Parathyroid adenoma (tissue), 2 donors: Measurements from ENCODE around the gene DDX41.

ENCODE experiments used
- H2AFZ ChIP-seq: fragments of 300-600 bp; sonication (generic); one replicate; pipeline ENCODE4 v1.7.0; 2017; ENCODE audit warnings: antibody characterized with exemption, mild to moderate bottlenecking
- H3K27ac ChIP-seq: fragments of 300-600 bp; sonication (generic); one replicate; pipeline ENCODE4 v1.7.0; 2017
- H3K27me3 ChIP-seq: fragments of 300-600 bp; sonication (generic); one replicate; pipeline ENCODE4 v1.7.0; 2017; ENCODE audit warnings: low read length; ENCODE audit not compliant: control insufficient read depth, insufficient read depth
- H3K36me3 ChIP-seq: fragments of 300-600 bp; sonication (generic); one replicate; pipeline ENCODE4 v1.7.0; 2017; ENCODE audit warnings: low read length; ENCODE audit not compliant: control insufficient read depth, insufficient read depth
- H3K4me1 ChIP-seq: fragments of 300-600 bp; sonication (generic); one replicate; pipeline ENCODE4 v1.7.0; 2017; ENCODE audit warnings: control low read depth
- H3K4me2 ChIP-seq: fragments of 300-600 bp; sonication (generic); one replicate; pipeline ENCODE4 v1.7.0; 2017; ENCODE audit warnings: low read length
- H3K4me3 ChIP-seq: fragments of 300-600 bp; sonication (generic); one replicate; pipeline ENCODE4 v1.7.0; 2017; ENCODE audit warnings: low read depth, low read length
- H3K79me2 ChIP-seq: fragments of 300-600 bp; sonication (generic); one replicate; pipeline ENCODE4 v1.7.0; 2017; ENCODE audit warnings: control low read depth
- H3K9ac ChIP-seq: fragments of 300-600 bp; sonication (generic); one replicate; pipeline ENCODE4 v1.7.0; 2017; ENCODE audit warnings: mild to moderate bottlenecking
- H3K9me3 ChIP-seq: fragments of 300-600 bp; sonication (generic); one replicate; pipeline ENCODE4 v1.7.0; 2017; ENCODE audit warnings: low read length; ENCODE audit not compliant: control insufficient read depth
- TF ChIP-seq, protein P1 (sequence below): fragments of 300-600 bp; sonication (generic); IDR thresholded peaks from one replicate; pipeline ENCODE4 v1.7.0; 2017; ENCODE audit warnings: antibody characterized with exemption, mild to moderate bottlenecking
- donor health status: primary hyperparathyroidism.

DDX41 gene

DNA sequence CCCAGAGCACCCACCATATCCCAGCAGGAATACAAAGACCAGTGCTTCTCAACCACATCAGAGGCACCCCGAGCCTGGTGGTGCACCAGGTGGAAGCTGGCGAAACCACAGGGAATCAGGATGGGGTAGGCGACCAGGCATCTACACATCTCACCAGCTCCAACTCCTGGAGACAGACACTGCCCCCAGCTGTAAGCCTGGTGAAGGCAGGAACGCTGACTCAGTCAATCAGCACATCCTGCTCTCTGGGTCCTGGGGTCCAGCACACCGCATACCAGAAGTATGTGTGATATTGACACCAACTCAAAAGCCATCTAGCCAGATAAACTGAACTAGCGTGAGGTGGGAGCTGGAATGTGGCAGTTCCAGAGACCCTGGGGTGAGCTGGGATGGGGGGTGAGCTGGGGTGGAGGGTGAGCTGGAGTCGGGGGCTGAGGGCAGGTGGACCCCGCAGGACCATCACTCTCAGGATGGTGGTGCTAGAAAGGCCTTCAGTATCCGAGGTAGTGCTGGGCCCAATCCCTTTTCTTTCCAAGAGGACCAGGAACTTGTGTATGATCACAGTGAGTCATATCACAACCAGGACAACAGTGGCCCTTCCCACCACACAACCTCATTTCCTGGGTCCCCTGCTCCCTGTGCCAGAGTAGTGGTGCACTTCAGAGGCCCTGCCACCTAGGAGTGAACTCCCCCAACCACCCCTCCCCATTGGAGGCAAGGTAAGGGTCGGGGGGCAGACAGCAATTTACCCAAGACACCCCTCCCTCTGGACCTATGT lies 45.8 kb downstream of the DDX41 start:
- Histone ChIP-seq H2AFZ (no peak overlapping the region), H3K27ac (no peak overlapping the region), H3K4me3 (no peak overlapping the region), H3K4me2 (no peak overlapping the region), H3K4me1 (peaks cover 16% of the 10 kb centered on the region), H3K36me3 (no peaks in the 10 kb centered on the region), H3K9ac (no peak overlapping the region), H3K79me2 (peaks cover 24% of the 10 kb centered on the region), H3K9me3 (no peaks in the 10 kb centered on the region), H3K27me3 (no peaks in the 10 kb centered on the region)
- TF ChIP-seq, protein P1, sequence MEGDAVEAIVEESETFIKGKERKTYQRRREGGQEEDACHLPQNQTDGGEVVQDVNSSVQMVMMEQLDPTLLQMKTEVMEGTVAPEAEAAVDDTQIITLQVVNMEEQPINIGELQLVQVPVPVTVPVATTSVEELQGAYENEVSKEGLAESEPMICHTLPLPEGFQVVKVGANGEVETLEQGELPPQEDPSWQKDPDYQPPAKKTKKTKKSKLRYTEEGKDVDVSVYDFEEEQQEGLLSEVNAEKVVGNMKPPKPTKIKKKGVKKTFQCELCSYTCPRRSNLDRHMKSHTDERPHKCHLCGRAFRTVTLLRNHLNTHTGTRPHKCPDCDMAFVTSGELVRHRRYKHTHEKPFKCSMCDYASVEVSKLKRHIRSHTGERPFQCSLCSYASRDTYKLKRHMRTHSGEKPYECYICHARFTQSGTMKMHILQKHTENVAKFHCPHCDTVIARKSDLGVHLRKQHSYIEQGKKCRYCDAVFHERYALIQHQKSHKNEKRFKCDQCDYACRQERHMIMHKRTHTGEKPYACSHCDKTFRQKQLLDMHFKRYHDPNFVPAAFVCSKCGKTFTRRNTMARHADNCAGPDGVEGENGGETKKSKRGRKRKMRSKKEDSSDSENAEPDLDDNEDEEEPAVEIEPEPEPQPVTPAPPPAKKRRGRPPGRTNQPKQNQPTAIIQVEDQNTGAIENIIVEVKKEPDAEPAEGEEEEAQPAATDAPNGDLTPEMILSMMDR = no peak

DNA sequence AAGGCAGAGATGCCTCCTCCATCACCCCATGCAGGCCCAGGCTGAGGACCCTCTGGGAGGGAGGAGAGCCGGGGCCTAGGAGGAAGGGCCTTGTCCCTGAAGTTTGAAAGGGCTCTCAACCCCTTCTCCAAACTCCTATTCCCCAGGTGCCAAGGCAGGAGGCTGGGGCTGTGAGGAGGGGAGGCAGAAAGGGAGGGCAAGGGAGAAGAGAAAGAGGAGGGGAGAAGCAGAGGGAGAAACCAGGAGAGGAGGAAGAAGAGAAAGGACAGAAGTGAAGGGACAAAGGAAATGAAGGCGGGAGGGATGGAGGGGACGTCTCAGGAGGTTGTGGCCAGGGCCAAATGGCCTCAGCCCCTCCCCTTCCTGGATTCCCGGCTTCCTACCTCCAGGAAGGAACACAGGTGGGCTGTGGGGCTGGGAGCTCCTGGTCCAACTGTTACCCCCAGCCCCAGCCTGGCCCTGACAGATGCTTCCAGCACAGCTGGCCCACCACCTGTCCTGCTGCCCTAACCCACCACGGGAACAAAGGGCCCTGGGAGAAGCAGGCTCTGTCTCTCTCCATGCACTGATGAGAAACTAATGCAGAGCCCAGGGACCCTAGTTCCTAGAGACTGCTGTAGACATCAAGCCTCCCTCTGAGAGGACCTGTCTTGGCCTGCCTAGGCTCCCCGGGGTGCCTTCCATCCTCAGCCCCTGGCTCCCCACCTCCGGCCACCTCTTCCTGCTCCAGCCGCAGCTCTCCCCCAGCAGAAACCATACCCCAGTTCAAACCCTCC lies 46.8 kb downstream of the DDX41 start:
- peaks cover 16% of the 10 kb centered on the region for H3K4me1 ChIP-seq
- TF ChIP-seq, protein P1 = no peak
- no peak overlapping the region for H3K9ac ChIP-seq
- no peak overlapping the region for H3K27ac ChIP-seq
- H3K79me2 ChIP-seq = peaks cover 24% of the 10 kb centered on the region
- H3K4me2 ChIP-seq = no peak overlapping the region
- no peaks in the 10 kb centered on the region for H3K36me3 ChIP-seq
- H3K27me3 ChIP-seq = no peaks in the 10 kb centered on the region
- H3K4me3 ChIP-seq = no peak overlapping the region
- H3K9me3 ChIP-seq = no peaks in the 10 kb centered on the region
- H2AFZ ChIP-seq = no peak overlapping the region

DNA sequence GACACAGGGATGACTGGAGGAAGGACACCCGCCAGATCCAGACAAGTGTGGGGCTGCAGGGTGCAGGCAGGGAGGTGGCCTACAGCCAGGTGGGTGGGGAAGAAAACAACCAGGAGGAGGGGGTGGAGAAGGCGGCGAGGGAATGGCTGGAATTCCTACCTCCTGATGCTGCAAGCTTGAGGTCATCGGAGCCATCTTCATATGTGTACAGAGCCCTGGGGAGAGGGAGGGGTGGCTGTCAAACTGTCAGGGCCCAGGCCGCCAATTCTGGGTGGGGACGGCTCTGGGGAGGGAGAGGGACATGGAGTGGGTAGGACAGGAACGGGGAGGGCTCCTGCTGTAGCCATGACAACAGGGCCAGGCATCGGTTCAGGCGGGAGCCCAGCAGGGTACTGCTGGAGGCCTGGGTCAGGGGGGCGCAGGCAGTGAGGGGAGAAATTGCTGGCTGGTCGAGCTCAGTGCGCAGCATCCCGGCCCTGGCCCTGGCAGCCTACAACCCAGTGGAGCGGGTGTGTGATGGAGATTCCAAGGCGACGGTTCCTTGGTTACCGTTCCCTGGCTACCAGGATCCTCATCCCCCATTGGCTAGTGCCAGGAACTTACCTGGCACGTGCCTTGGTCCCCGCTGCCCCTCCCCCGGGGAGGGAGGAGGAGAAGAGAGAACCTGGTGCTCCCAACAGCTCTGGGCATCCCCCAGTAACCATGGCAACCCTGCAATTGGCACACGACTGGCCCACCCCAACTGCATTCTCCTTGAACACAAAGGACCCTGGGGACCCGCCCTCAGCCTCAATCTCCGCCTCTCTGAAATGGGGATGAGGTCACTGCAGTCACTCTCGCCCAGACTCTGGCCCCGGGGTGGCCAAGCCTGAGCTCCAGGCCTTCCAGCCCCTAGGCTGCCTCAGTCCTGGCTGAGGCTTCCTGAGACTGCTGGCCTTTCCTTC lies 47.8 kb downstream of the DDX41 start:
- no peak overlapping the region for H3K4me2 ChIP-seq
- no peak overlapping the region for H2AFZ ChIP-seq
- H3K27ac ChIP-seq = no peak overlapping the region
- no peaks in the 10 kb centered on the region for H3K27me3 ChIP-seq
- TF ChIP-seq, protein P1 = no peak
- no peaks in the 10 kb centered on the region for H3K9me3 ChIP-seq
- H3K9ac ChIP-seq = no peak overlapping the region
- no peak overlapping the region for H3K4me3 ChIP-seq
- peaks cover 14% of the 10 kb centered on the region for H3K4me1 ChIP-seq
- peaks cover 24% of the 10 kb centered on the region for H3K79me2 ChIP-seq
- H3K36me3 ChIP-seq = no peaks in the 10 kb centered on the region

DNA sequence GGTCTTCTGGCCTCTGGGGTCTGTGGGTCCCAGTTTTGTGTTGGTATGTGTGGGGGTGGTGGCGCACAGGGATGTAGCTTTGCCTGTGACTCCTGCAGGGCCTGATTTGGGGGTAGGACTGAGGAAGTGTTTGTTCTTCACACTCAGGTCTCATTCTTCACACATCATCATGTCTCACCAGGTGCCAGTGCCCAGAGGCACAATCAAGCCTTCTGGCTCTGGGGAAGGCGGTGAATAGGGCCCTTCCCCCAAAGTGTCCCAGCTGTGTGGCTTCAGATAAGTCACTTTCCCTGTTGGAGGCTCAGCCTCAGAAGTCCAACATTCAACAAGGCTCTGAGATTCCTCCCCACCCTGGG lies 48.5 kb downstream of the DDX41 start:
- Histone ChIP-seq H3K4me2 (no peak overlapping the region), H3K9ac (no peak overlapping the region), H3K27ac (no peak overlapping the region), H3K27me3 (no peaks in the 10 kb centered on the region), H3K79me2 (peaks cover 24% of the 10 kb centered on the region), H2AFZ (no peak overlapping the region), H3K36me3 (no peaks in the 10 kb centered on the region), H3K4me1 (peaks cover 14% of the 10 kb centered on the region), H3K9me3 (no peaks in the 10 kb centered on the region), H3K4me3 (no peak overlapping the region)
- TF ChIP-seq, protein P1 = no peak
